ENCODE measurements around the gene CCNA1. TPM values are rescaled to one million over a fixed set of nuclear protein-coding genes. Genes with fewer than 3 reads are reported as not detected.

The CCNA1 gene
- total RNA-seq, 4 donors from 2014 or later = not detected

Other genes with a start within 250 kb of the CCNA1 start
- not detected for gene SOHLH2, start 217.9 kb upstream of the CCNA1 start, total RNA-seq
- under 1 TPM in 2 of 4 donors, not detected in 2; 0.47 to 0.49 TPM for gene CCDC169, start 134.7 kb upstream of the CCNA1 start, total RNA-seq
- gene SPART, start 86.1 kb upstream of the CCNA1 start, total RNA-seq = 10 to 100 TPM; 33.9 to 51.2 (median 38.1) TPM
- gene SERTM1, start 241.5 kb downstream of the CCNA1 start, total RNA-seq = not detected

Data from lower leg skin (tissue), 4 donors.